HCT116 (cell line): ENCODE results near the gene GPSM3. TPM values are rescaled to one million over a fixed set of nuclear protein-coding genes. Genes with fewer than 3 reads are reported as not detected.
A peak's percentile ranks its signal among the peaks of the same experiment; 100 is the strongest.

Source experiments
- ATAC-seq: fragments of 200-7000 bp; cut with Tn5 transposase; 2 replicates; pipeline ENCODE4 v1.9.1; 2020; ENCODE audit warnings: mild to moderate bottlenecking, moderate library complexity
- BruUV-seq: library from RNA; stranded (reverse); fragments of 400-500 nt; replicated peaks from 2 replicates; lab custom pipeline; 2021; lab: Mats Ljungman, UMichigan
- CTCF ChIA-PET: fragments of 300-600 bp; sonication (Branson Sonifier 250); formaldehyde crosslinking; loops from one replicate; lab custom pipeline; 2021; ENCODE audit warnings: antibody characterized with exemption; lab: Charles Lee
- POLR2A ChIA-PET: fragments of 300-600, 350-600 bp; sonication (Branson Sonifier 250); formaldehyde crosslinking; loops from one replicate; lab custom pipeline; 2021; ENCODE audit warnings: antibody characterized with exemption; lab: Charles Lee
- RAD21 ChIA-PET, 2 experiments: fragments of 300-600 bp; sonication (Branson Sonifier 250); formaldehyde crosslinking; loops; one replicate each; lab custom pipeline; 2023; ENCODE audit warnings: low total read pairs in 2 of 2; ENCODE audit not compliant: uncharacterized antibody in 2 of 2, unreplicated experiment in 2 of 2, low non-redundant PET in 1 of 2; lab: Charles Lee
- DNase-seq: peaks from one replicate; pipeline ENCODE4 v3.0.0-alpha.2; 2010; ENCODE audit warnings: low read depth, low spot score
- H2AFZ ChIP-seq: fragments of 200-600 bp; shearing (Covaris generic), sonication (generic); 2 replicates; pipeline ENCODE4 v1.6.1; 2017; ENCODE audit warnings: low read depth, mixed run types, mixed read lengths, antibody characterized with exemption, low read length; ENCODE audit not compliant: poor library complexity, severe bottlenecking
- H3K27ac ChIP-seq: 2 replicates; pipeline ENCODE4 v1.5.1; 2012; ENCODE audit warnings: low read depth, low read length
- H3K27me3 ChIP-seq: fragments of 200-600 bp; sonication (generic); 2 replicates; pipeline ENCODE4 v1.6.1; 2016; ENCODE audit warnings: mixed run types, low read length, mixed read lengths; ENCODE audit not compliant: insufficient read depth
- H3K36me3 ChIP-seq, 2 experiments: fragments of 200-500 bp in 1 of 2; fragments of 200-600 bp in 1 of 2; sonication (Bioruptor generic) in 1 of 2; sonication (generic) in 1 of 2; 2 replicates each; pipeline versions ENCODE4 v1.5.1 to v1.6.1; 2014 to 2016; ENCODE audit warnings: low read length in 2 of 2, inconsistent platforms in 1 of 2, mixed read lengths in 1 of 2, mixed run types in 1 of 2; ENCODE audit not compliant: insufficient read depth in 2 of 2, control insufficient read depth in 1 of 2
- H3K4me1 ChIP-seq, 2 experiments: fragments of 200-600 bp in 1 of 2; sonication (generic) in 1 of 2; 2 replicates each; pipeline versions ENCODE4 v1.5.1 to v1.6.1; 2012 to 2017; ENCODE audit warnings: low read length in 2 of 2, inconsistent platforms in 1 of 2, mild to moderate bottlenecking in 1 of 2, mixed read lengths in 1 of 2, mixed run types in 1 of 2, moderate library complexity in 1 of 2; ENCODE audit not compliant: insufficient read depth in 2 of 2, control insufficient read depth in 1 of 2
- H3K4me2 ChIP-seq: fragments of 200-600 bp; sonication (generic); 2 replicates; pipeline ENCODE4 v1.6.1; 2017; ENCODE audit warnings: mixed run types, low read length, mixed read lengths
- H3K4me3 ChIP-seq, 2 experiments: fragments of 200-600 bp in 1 of 2; sonication (generic) in 1 of 2; replicated peaks in 1 of 2; 2 replicates each; pipeline ENCODE4 v1.5.1; 2011 to 2016; ENCODE audit warnings: low read length in 2 of 2, control low read depth in 1 of 2, low read depth in 1 of 2, mild to moderate bottlenecking in 1 of 2, mixed read lengths in 1 of 2, mixed run types in 1 of 2
- H3K79me2 ChIP-seq: fragments of 200-600 bp; sonication (generic); 2 replicates; pipeline ENCODE4 v1.6.1; 2017; ENCODE audit warnings: mild to moderate bottlenecking, mixed run types, low read length, moderate library complexity, mixed read lengths; ENCODE audit not compliant: insufficient read depth
- H3K9ac ChIP-seq: fragments of 200-600 bp; sonication (generic); 2 replicates; pipeline ENCODE4 v1.6.1; 2016; ENCODE audit warnings: low read length, mixed read lengths
- H3K9me2 ChIP-seq: fragments of 200-600 bp; sonication (generic), shearing (Covaris generic); 2 replicates; pipeline ENCODE4 v1.6.1; 2017; ENCODE audit warnings: mixed run types, mild to moderate bottlenecking, moderate library complexity; ENCODE audit not compliant: insufficient read depth
- H3K9me3 ChIP-seq, 2 experiments: fragments of 200-500 bp in 1 of 2; fragments of 200-600 bp in 1 of 2; sonication (Bioruptor generic) in 1 of 2; sonication (generic) in 1 of 2; 2 replicates each; pipeline ENCODE4 v1.6.1; 2014 to 2017; ENCODE audit warnings: low read length in 2 of 2, mixed read lengths in 2 of 2, inconsistent platforms in 1 of 2, low read depth in 1 of 2, mild to moderate bottlenecking in 1 of 2, mixed run types in 1 of 2, moderate library complexity in 1 of 2; ENCODE audit not compliant: control insufficient read depth in 1 of 2, insufficient read depth in 1 of 2
- H4K20me1 ChIP-seq: fragments of 200-600 bp; sonication (generic), shearing (Covaris generic); 2 replicates; pipeline ENCODE4 v1.6.1; 2017; ENCODE audit warnings: mixed run types, mild to moderate bottlenecking, moderate library complexity; ENCODE audit not compliant: insufficient read depth
- CBX3 ChIP-seq: IDR thresholded peaks from 2 replicates; pipeline ENCODE4 v1.6.1; 2012; ENCODE audit warnings: low read depth
- EZH2 ChIP-seq: fragments of 200-600 bp; sonication (generic); IDR thresholded peaks from 2 replicates; pipeline ENCODE4 v1.6.1; 2017; ENCODE audit warnings: antibody characterized with exemption, mixed run types
- EZH2phosphoT487 ChIP-seq: fragments of 200-600 bp; IDR thresholded peaks from 2 replicates; pipeline ENCODE4 v1.6.1; 2018; ENCODE audit warnings: antibody characterized with exemption, borderline replicate concordance
- JUND ChIP-seq: IDR thresholded peaks from 2 replicates; pipeline ENCODE4 v1.6.1; 2012
- SRF ChIP-seq: IDR thresholded peaks from 2 replicates; pipeline ENCODE4 v1.6.1; 2012; ENCODE audit warnings: low read depth
- TCF7L2 ChIP-seq: IDR thresholded peaks from 2 replicates; pipeline ENCODE4 v1.7.0; 2011; ENCODE audit warnings: borderline replicate concordance, inconsistent platforms; ENCODE audit not compliant: insufficient read depth, insufficient read length; ENCODE audit errors: extremely low read depth
- YY1 ChIP-seq: IDR thresholded peaks from 2 replicates; pipeline ENCODE4 v1.6.1; 2011; ENCODE audit warnings: low read length, low read depth, moderate library complexity, mild to moderate bottlenecking; ENCODE audit not compliant: insufficient replicate concordance; ENCODE audit errors: extremely low read depth
- ZFX ChIP-seq: fragments of 450-650 bp; IDR thresholded peaks from 2 replicates; pipeline ENCODE4 v1.6.1; 2017
- intact Hi-C: fragments of 100-400 bp; cut with micrococcal nuclease; formaldehyde crosslinking; loops from 2 replicates; pipeline ENCODE4 v1.10.0; 2022
- total RNA-seq: library from RNA; stranded (reverse); gene quantifications from one replicate; pipeline ENCODE4 v1.2.1, GENCODE V29; 2021; ENCODE audit not compliant: unreplicated experiment
- TF ChIP-seq, protein P1 (sequence below), 3 experiments: fragments of 200-600 bp in 1 of 3; sonication (generic) in 1 of 3; IDR thresholded peaks in 2 of 3; conservative IDR thresholded peaks in 1 of 3; 2 replicates each; pipeline ENCODE4 v1.5.1; 2012 to 2017; ENCODE audit warnings: low read depth in 2 of 3, low read length in 2 of 3, antibody characterized with exemption in 1 of 3, borderline replicate concordance in 1 of 3, control low read depth in 1 of 3, mild to moderate bottlenecking in 1 of 3, mixed read lengths in 1 of 3, mixed run types in 1 of 3, moderate library complexity in 1 of 3; ENCODE audit not compliant: insufficient read depth in 1 of 3
- TF ChIP-seq, protein P2 (sequence below): IDR thresholded peaks from 2 replicates; pipeline ENCODE4 v1.6.1; 2012; ENCODE audit warnings: low read depth

GPSM3 gene
- total RNA-seq, 1 experiment from 2014 or later = 1.2 TPM

DNA sequence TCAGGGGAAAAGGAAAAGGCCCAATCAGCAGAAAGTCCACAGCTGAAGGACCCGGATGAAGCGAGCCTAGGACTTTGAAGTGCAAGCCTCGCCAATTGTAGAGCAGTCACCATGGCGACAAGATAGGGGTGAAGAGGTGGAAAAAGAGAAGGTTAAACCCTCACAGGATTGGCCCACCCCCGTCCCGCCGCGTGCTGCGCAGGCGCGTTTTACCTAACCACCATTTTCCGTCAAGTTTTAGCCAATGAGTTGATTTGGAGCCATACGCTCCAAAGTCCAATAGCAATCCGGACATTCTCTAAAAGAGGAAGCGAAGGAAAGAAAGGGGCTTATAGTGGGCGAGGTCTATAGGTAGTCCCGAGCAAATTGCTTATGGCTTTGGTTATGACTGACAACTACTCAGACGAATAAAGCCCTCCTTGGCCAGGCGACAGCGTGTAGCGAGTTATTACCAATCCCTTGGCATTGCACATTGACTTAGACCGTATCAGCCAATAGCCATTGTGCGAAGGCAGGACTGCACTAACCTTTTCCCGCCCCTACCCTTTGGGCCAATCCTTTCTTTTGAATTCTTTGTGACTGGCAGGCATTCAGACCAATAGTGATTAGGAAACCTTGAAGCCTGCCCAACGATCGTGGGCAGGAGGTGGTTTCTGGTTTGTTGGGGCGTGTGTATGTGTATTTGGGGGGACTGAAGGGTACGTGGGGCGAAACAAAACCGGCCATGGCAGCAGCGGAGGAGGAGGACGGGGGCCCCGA is 14.5 kb downstream of the GPSM3 start, which contains the start of gene RNF5:
TSS of gene RNF5 (plus strand) at position 618 of the 759 bp plus-strand sequence. CDS start at position 725, 107 bp downstream.
- Histone ChIP-seq H3K36me3 (peaks cover 4 to 13% of the 10 kb centered on the region in 2 experiments; a peak in 2 of 4 replicates), H3K4me3 (peak within 1 kb of the TSS; percentile 93 to 98), H3K27ac (peak within 1 kb of the TSS; percentile 74), H3K4me2 (peak within 1 kb of the TSS; percentile 97), H3K9me3 (no peaks in the 10 kb centered on the region), H4K20me1 (no peaks in the 10 kb centered on the region), H3K4me1 (peaks cover 24 to 46% of the 10 kb centered on the region in 2 experiments), H3K79me2 (peaks cover 24% of the 10 kb centered on the region), H3K27me3 (no peaks in the 10 kb centered on the region), H3K9ac (peak within 1 kb of the TSS; percentile 90), H3K9me2 (no peaks in the 10 kb centered on the region), H2AFZ (no peak within 1 kb of the TSS)
- TF ChIP-seq CBX3 (no peak), YY1 (peak; percentile 26), TCF7L2 (peak; percentile 96), EZH2phosphoT487 (no peak)
- peak; percentile 87 for ATAC-seq
- no TSS peak for BruUV-seq
- ChIA-PET CTCF (interaction anchor here (0.6 to 1.7 kb wide), 3 partner anchors 13 to 59 kb away, joined by 3 to 10 read pairs (median 9); partner anchors contain the start of gene PBX2), RAD21 (no interaction called here), POLR2A (interaction anchor here (0.8 to 2.2 kb wide), 9 partner anchors 13 to 794 kb away, joined by 3 to 10 read pairs (median 4); partner anchors contain the start of genes ATF6B, EGFL8, FKBPL and GPSM3)
- intact Hi-C loops = loop anchor here (1.0 kb wide), 1 partner anchor 48 kb away; the partner anchor contains the start of gene FKBPL
- peak; percentile 100 for DNase-seq

DNA sequence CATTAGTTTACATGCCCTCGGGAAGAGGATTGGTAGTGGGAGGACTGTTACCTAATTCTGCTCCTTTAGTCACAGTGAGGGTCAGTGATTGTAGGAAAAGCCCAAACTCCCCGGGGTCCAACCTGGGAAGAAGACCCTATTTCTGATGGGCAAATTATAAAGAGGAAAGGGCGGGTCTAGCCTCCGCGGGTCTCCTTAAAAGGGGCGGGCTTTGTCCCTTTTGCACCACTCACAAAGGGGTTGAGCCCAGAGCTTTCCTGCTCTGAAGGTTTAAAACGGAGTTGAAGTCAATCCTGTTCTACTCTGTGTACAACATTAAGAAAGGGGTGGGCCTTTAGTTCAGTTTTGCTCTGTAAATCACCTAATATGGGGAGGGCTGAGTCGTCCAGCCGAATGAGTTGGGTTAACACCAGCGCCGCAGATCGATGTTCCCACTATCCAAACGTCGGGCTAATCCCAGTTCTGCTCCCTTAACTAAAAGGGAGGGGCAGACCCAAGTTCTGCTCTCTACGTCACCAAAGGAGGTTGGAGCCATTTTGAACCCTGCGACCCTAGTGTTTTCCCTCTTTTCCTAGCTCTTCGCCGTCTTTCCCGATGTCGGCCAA is 15.2 kb downstream of the GPSM3 start:
- RAD21 ChIA-PET = no interaction called here
- POLR2A ChIA-PET = interaction anchor here (0.8 to 2.2 kb wide), 9 partner anchors 13 to 795 kb away, joined by 3 to 10 read pairs (median 4); partner anchors contain the start of genes ATF6B, EGFL8, FKBPL and GPSM3
- no peak for ATAC-seq
- no peaks in the 10 kb centered on the region for H3K9me3 ChIP-seq
- H2AFZ ChIP-seq = no peak overlapping the region
- H3K4me1 ChIP-seq = peaks cover 24 to 52% of the 10 kb centered on the region in 2 experiments
- H3K36me3 ChIP-seq = peaks cover 0 to 11% of the 10 kb centered on the region in 2 experiments; a peak in 2 of 4 replicates
- H3K4me3 ChIP-seq = peak overlapping the region; percentile 93 to 98
- H3K27me3 ChIP-seq = no peaks in the 10 kb centered on the region
- H3K4me2 ChIP-seq = peak overlapping the region; percentile 97
- TSS peak; percentile 39 for BruUV-seq
- H3K79me2 ChIP-seq = peaks cover 24% of the 10 kb centered on the region
- H3K9ac ChIP-seq = peak overlapping the region; percentile 90
- no peak for DNase-seq
- CTCF ChIA-PET = interaction anchor here (0.6 to 1.7 kb wide), 3 partner anchors 13 to 59 kb away, joined by 3 to 10 read pairs (median 9); partner anchors contain the start of gene PBX2
- intact Hi-C loops = no loop called here
- no peaks in the 10 kb centered on the region for H3K9me2 ChIP-seq
- H3K27ac ChIP-seq = peak overlapping the region; percentile 74
- no peaks in the 10 kb centered on the region for H4K20me1 ChIP-seq
- TF ChIP-seq ZFX (no peak), EZH2phosphoT487 (no peak), EZH2 (no peak), JUND (no peak), CBX3 (no peak), SRF (no peak)
- TF ChIP-seq, protein P1, sequence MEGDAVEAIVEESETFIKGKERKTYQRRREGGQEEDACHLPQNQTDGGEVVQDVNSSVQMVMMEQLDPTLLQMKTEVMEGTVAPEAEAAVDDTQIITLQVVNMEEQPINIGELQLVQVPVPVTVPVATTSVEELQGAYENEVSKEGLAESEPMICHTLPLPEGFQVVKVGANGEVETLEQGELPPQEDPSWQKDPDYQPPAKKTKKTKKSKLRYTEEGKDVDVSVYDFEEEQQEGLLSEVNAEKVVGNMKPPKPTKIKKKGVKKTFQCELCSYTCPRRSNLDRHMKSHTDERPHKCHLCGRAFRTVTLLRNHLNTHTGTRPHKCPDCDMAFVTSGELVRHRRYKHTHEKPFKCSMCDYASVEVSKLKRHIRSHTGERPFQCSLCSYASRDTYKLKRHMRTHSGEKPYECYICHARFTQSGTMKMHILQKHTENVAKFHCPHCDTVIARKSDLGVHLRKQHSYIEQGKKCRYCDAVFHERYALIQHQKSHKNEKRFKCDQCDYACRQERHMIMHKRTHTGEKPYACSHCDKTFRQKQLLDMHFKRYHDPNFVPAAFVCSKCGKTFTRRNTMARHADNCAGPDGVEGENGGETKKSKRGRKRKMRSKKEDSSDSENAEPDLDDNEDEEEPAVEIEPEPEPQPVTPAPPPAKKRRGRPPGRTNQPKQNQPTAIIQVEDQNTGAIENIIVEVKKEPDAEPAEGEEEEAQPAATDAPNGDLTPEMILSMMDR (IDR thresholded peaks at IDR 0.05 in 2 of 3, conservative IDR thresholded peaks at IDR 0.05 in 1 of 3; ENCODE audit: borderline replicate concordance in 1 of 3, insufficient read depth in 1 of 3, low read depth in 2 of 3, low read length in 2 of 3) = no peak
- TF ChIP-seq, protein P2, sequence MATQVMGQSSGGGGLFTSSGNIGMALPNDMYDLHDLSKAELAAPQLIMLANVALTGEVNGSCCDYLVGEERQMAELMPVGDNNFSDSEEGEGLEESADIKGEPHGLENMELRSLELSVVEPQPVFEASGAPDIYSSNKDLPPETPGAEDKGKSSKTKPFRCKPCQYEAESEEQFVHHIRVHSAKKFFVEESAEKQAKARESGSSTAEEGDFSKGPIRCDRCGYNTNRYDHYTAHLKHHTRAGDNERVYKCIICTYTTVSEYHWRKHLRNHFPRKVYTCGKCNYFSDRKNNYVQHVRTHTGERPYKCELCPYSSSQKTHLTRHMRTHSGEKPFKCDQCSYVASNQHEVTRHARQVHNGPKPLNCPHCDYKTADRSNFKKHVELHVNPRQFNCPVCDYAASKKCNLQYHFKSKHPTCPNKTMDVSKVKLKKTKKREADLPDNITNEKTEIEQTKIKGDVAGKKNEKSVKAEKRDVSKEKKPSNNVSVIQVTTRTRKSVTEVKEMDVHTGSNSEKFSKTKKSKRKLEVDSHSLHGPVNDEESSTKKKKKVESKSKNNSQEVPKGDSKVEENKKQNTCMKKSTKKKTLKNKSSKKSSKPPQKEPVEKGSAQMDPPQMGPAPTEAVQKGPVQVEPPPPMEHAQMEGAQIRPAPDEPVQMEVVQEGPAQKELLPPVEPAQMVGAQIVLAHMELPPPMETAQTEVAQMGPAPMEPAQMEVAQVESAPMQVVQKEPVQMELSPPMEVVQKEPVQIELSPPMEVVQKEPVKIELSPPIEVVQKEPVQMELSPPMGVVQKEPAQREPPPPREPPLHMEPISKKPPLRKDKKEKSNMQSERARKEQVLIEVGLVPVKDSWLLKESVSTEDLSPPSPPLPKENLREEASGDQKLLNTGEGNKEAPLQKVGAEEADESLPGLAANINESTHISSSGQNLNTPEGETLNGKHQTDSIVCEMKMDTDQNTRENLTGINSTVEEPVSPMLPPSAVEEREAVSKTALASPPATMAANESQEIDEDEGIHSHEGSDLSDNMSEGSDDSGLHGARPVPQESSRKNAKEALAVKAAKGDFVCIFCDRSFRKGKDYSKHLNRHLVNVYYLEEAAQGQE = no peak
